Activated CD8-positive, alpha-beta memory T cell treated with anti-CD3 and anti-CD28 coated beads, Interleukin-2, amount 50 U/mL, for 24 hours (primary cell): ENCODE results near the gene LYPD8.

Source experiments
- DNase-seq: peaks from one replicate; pipeline ENCODE4 v3.0.0-alpha.2; 2020; ENCODE audit errors: extremely low read depth

LYPD8 gene

DNA sequence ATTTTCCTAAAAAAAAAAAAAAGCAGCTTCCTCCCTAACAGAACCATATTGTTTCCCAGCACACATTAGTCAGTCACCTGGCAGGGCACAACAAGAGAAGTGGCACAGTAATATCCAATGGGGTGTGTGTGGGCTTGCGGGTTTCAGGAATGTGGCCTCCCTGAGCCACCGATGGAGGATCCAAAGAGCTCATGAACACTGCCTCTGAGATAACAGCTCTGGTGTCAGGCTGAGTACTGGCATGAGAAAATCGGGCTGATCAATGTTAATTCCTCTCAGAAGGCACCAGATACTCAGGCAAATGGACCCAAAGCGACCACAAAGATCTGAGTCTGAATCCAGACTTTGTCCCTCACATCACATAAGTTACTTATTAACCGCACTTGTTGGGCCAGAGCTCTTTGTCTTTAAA lies 2.2 kb upstream of the LYPD8 start:
- no peak for DNase-seq

DNA sequence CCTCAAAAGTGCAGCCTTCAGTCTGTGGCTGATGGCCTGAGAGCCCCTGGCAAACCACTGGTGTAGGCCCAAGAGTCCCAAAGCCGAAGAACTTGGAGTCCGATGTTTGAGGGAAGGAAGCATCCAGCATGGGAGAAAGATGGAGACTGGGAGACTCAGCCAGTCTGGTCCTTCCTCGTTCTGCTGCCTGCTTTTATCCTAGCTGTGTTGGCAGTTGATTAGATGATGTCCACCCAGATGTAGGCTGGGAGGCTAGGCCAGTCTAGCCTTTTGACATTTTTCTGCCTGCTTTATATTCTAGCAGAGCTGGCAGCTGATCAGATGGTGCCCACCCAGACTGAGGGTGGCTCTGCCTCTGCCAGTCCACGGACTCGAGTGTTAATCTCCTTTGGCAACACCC lies 1.1 kb upstream of the LYPD8 start:
- DNase-seq: no peak

DNA sequence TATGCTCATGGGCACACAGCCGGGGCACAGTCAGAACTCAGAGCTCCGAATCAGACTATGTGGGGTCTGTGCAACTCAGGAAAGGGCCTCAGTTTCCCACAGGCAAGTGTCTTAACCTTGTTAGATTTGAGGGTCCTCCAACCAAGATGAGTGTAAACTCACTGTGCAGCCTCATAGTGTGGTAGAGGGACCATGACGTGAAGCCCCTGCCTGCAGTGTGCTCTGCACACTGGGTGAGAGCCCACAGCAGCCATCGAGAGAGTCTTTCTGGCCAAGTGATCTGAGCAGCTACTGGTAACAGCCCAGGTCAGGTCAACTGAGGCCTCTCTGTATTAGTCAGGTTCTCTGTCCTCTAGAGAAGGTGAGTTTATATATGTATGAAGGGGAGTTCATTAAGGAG lies 592 bp upstream of the LYPD8 start:
- DNase-seq: no peak

DNA sequence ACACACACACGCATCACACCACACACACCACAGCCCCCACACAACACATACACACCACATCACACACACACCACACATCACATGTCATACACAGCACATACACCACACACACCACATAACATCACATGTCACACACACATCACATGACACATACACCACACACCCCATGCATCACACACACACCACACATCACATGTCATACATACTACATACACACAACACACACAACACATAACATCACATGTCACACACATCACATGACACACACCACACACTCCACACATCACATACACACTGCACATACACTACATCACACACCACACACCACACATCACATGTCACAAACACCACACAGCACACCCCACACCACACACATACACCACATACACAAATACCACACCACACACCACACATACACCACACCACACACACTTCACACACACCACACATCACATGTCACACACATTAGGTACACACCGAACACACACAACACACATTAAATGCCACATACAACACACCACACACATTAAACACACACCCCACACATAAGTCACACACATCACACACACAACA lies 1.8 kb downstream of the LYPD8 start:
- DNase-seq: no peak

DNA sequence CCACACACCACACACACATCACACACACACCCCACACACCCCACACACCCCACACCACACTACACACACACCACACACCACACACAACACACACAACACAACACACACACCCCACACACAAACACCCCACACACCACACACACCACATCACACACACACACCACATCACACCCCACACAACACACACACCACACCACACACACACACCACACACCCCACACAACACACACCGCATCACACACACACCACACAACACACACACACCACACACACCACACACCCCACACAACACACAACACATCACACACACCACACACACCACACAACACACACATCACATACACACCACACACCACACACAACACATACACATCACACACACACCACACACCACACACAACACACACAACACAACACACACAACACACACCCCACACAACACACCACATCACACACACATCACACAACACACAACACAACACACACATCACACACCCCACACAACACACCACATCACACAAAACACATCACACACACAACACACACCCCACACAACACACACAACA lies 2.4 kb downstream of the LYPD8 start:
- DNase-seq: no peak

DNA sequence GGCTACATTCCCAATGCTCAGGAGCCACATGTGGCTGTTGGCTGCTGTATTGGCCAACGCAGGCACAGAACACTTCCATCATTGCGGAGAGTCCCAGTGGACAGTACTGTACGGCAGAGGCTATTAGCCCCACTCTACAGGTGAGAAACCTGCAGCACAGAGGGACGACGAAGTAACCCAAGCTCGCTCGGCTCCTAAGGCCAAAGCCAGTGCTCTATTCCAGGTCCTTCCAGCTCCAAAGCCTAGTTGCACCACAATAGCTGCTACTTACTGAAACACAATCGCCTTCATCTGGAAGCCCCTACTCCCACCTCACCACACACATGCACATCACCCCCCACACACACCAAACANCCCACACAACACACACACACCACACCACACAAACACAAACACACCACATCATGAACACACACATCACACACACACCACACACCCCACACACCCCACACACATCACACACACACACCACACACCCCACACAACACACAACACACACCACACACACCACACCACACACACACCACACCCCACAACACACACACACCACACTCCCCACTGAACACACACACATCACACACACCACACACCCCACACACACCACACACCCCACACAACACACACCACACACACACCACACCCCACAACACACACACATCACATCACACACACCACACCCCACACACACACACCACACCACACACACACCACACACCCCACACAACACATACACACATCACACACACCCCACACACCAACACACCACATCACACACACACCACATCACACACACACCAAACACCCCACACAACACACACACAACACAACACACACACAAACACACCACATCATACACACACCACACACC lies 3.2 kb downstream of the LYPD8 start:
- no peak for DNase-seq

DNA sequence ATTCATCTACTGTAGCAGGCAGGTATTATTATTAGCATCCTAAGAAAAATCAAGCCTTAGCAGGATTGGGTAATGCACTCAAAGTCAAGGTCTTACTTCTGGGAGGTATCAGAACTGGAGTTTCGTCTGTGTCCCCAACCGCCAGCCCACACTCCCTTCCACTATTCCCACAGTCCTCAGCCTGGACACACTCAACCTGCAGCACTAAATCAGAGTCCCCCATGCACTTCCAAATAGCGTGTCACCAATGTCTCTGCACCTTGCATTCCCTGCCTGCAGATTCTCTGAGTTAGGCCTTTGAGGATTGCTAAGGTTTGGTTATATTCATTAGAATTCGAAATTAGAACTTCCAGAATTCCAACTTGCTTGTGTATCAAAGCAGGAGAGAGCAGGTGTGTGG lies 3.9 kb downstream of the LYPD8 start:
- DNase-seq: no peak

DNA sequence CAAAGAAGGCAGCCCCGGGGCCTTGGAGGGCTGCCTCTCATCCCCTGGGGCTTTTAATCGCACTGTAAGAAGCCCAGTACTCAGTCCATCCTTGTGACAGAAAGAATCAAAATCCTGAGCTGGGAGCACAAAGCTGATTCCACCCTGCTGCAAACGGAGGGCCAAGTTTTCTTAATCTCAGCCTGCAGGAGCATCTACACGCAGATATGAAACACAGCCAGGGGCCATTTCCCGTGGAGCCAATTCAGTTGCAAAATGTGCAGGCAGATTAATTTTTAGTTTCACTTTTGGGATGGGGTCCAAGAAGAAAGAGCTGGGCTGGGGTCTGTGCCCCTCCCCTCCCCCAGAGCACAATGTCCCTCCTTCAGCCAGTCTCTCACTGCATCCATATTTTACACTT lies 4.4 kb downstream of the LYPD8 start:
- no peak for DNase-seq

DNA sequence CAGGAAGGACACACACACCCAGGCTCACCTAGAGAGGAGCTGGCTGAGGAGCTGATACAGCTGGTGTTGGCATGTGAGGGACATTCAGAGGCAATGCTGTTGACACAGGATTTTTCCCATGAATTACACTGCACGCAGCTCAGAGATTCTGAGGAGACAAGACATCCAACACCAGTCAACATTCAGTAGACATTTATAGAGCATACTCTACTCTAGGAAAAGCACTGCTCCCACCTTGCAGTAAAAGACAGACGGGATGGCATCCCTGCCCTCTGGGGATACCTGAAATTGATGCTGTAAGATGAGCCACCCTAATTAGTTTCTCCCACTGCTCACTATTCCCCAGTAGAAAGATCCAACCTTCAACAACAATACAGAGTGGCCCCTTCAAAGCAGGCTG lies 5.1 kb downstream of the LYPD8 start:
- DNase-seq: no peak

DNA sequence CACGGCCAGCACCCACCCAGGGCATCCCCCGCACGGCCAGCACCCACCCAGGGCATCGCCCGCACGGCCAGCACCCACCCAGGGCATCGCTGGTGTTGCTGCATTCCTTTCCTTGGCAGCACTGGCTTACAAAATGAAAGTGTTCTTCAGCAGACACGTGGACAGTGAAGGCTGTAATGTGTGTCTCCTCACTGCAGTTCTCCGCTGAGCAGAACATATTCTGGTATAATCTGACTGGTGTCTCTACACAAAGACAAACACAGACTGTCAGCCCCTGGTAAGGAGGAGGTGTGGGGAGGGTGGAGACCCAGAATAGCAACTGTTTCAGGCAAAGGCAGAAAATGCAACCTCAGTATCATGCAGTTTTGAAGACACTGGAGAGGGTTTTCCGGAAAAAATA lies 7.3 kb downstream of the LYPD8 start:
- DNase-seq: no peak

DNA sequence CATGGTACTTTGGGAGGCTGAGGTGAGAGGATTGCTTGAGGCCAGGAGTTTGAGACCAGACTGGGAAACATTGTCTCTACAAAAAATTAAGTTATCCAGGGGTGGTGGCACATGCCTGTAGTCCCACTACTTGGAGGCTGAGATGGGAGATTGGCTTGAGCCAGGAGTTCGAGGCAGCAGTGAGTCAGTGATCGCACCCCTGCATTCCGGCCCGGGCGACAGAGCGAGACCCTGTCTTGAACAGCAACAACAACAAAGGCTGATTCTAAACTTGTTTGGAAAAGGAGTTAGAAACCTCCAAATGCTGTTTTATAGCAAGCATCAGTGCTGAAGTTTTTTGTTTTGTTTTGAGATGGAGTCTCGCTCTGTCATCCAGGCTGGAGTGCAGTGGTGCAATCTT lies 14.7 kb downstream of the LYPD8 start:
- no peak for DNase-seq

DNA sequence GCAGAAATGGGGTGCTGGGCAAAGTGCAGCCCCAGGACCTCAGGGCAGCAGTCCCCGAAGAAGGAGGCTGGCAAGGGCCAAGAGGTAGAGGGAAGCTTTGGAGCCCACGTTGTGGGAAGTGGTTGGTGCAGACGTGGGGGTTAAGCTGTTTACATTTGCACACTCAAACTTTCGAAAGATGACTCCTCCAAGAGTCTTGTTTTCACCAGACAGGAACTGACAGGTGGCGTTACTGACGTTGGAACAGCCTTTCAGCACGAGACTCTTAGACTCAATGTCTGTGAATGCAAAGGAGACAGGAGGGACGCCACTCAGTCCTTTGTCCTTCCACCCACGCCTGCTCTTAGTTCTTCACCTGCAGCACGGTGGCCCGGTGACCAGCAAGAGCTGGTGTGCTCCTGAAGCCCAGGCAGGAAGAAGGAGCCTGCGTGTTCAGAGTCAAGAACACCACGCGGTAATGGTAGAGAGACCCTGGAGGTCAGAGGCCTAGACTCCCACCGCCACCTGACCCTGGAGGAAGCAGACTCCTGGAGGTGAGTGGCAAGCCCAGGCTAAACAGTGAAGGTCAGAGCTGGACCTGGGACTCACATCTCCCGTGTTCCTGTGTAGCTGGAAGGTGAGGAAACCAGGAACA lies 15.9 kb downstream of the LYPD8 start:
- DNase-seq: no peak

DNA sequence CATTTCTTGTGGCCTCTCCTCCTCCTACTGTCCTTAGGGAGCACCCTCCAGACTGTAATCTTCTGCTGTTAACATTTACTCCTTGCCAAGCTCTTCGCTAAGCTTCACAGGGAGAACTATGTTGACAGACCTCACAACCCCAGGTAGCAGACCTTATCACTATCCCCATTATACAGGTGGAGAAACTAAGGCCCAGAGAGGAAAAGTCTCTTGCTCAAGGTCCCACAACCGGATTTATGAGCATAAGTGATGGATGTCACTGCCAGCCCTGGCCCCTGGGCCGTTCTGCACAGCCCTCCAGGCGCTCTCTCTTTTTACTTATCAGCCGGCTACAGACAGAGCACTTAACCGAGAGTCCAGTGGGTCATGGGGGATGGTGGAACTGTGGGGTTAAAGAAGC lies 18.1 kb downstream of the LYPD8 start:
- no peak for DNase-seq

DNA sequence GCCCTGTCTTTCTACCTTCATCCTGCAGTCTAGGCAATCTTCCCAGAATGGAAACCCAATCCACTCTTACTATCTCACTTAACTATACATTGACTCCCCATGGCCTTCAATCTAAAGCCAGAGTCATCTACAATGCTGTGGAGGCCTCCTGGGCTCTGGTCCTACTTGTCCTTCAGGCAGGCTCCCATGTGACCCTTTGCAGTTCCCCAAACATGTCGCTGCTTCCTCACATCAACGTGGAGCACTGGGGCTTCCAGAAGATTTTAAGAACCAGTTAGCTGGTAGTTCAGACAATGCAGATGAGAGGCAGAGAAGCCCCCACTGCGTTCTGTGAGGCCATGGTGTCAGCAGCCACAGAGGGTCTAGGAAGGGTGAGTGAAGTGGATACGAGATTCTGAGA lies 18.6 kb downstream of the LYPD8 start:
- DNase-seq: no peak

DNA sequence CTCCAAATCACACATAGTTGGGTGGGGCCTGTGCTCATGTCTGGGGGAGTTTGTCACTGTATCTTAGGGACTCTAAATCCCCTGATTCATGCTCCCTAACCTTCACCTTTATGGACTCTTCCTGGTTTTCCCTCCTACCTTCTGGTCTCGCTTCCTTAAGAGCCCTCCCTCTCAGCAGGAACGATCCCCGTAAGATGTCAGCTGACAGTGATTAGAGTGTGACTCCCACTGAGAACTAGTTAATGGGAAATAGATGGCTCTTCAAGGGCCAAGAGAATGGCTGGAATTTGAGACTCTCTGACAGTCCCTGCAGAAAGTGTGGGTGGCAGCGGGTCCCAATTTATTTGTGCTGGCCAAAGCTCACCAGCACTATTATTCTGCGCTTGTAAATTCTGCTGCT lies 22.0 kb downstream of the LYPD8 start:
- no peak for DNase-seq

DNA sequence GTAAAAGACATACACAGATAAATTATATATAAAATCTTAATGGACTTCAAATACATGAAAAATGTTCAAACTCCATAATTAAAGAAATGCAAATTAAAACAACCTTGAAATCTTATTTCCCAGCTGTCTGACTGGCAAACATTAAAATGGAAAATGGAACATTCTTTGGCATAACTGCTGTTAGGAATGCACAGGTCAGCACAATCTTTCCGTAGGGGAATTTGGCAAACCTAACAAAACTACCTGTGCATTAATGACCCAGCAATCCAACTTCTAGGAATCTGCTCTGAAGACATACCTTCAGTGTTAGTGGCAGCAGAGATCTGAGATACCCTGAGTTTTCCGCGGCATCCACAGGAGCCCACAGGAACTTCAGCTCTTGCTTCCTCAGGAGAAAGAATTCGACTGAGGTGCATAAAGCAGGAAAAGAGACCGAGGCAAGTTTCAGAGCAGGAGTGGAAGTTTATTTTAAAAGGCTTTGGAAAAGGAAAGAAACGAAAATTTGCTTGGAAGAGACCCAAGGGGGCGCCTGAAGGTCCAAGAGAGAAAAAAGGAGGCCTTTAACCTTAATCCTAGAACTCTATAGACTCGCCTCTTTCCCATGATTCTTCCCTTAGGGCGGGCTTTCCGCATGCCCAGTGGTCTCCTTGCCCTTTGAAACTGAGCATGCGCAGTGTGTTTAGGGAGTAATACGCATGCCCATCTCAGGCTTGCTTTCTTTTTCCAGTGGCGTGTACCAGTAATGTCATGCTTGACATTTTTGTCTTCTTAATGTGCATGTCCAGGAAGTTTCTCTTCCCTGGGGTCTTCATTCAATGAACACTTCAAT lies 24.8 kb downstream of the LYPD8 start:
- DNase-seq: no peak

DNA sequence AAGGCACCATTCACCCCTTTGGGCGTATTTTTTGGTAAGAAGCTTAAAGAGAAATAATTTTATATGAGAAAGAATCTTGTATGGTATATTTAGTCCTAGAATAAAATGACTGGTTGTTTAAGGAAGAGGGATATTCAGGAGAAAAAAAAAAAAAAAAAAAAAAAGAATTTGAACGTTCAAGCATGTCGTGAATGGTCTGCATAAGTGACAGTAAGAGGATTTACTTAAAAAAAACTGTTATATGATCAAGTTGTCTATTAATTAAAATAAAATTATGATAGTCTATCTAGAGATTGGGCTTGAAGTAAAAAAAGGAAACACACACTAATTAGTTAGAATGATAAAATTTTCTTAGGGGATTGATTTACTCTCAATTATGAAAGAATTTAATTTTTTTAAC lies 41.3 kb downstream of the LYPD8 start:
- DNase-seq: no peak

DNA sequence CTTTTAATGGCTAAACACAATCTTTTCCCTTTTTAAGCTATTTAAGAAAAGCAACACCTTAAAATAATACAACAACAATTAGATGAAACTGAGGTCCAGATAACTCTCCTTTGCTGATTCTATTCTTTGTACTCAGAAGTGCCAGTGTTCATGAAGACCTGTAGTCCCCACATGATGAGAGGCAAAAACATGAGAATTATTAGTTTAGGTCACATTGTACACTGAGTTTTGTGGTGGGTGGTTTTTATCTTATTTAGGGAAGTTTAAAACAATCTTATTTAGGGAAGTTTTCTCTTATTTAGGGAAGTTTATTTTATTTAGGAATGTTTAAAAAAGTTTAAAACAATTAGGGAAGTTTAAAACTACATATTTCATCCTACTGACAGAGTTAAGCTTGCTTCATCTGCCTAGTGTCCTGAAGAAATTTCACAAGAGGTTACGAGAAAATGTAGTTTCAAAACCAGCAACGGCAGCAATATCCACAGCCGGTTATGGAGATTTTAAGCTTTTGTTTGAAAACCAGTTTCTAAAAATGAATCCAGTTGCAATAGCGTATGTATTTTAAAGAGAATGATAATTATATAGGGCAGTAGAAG lies 45.2 kb downstream of the LYPD8 start:
- no peak for DNase-seq

DNA sequence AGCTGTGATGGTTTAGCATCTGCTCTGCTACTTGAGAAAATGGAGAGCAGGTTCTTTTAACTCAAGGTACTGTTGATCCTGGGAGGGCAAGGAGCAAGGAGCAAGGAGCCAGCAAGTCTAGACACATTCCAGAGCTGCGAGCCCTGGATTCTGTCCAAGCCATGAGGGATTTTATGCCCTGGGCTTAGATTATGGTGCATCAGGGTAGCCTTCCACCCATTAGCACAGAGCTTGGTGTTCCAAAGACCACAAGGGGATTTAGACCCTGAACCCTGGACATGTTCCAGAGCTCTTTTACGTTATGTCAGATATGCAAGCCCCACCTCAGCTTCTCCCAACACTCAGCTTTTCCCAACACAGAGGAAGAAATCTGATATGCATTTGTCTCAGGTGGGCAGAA lies 51.0 kb downstream of the LYPD8 start:
- no peak for DNase-seq

DNA sequence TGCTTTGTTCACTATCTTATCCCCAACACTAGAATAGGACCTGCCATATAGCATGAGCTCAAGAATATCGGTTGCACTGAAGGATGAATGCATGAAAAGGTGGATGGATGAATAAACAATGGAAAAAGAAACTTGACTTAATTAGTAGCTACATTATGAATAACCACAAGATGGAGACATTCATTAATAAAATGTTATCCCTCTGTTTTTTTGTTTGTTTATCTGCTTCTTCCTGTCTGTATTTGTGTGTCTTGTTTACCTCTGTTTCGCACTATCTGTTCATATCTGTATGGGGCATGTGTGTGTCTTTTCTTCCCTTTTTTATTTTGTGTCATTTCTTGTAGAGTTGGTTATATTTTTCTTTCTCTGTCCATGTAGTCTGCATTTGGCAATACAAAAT lies 51.9 kb downstream of the LYPD8 start:
- no peak for DNase-seq

DNA sequence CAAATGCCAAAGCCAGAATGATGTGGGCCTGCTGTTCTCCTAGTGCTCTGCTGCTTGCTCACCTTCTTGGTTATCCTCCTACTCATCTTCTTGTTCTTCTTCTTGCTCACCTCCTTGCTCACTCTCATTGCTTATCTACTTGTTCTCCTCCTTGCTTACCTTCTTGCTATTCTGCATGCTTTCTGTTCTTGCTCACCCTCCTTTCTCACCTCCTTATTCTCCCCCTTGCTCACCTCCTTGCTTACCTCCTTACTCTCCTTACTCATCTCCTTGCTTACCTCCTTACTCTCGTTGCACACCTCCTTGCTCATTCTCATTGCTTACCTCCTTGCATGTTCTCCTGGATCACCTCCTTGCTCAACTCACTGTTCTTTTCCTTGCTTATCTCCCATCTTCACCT lies 52.8 kb downstream of the LYPD8 start, which contains the start of gene OR14I1:
TSS of gene OR14I1 (minus strand) at position 53 of the 400 bp plus-strand sequence.
- no peak for DNase-seq

DNA sequence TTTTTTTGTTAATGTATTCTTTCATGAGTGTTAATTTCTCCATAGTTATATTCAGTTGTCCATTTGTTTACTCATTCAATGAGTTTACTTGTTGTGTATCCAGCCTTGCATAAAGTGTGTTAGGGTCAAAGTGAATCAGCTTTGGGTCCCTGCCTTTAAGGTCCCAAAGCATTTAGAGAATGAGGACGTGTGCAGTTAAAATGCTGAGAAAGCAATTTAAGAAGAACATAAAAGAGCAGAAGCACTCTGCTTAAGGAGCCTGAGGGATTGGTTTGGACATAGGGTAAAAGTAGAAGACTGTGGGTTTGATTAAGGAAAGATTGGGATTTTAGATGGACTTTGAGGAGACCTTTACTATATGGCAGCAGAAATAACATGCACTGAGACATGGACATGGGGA lies 56.5 kb downstream of the LYPD8 start:
- no peak for DNase-seq
